ENCODE results near the gene MSRB2. TPM values are rescaled to one million over a fixed set of nuclear protein-coding genes. Genes with fewer than 3 reads are reported as not detected.

The MSRB2 gene
- total RNA-seq, 1 donor from 2014 or later = 15.2 TPM

GRCh38 chr10:23136462-23136861 lies 41.1 kb downstream of the MSRB2 start:
- no peak overlapping the region for H3K4me3 ChIP-seq
- intact Hi-C loops (cut with DNase I) = no loop called here
- no peaks in the 10 kb centered on the region for H3K27me3 ChIP-seq
- H3K9me3 ChIP-seq = no peaks in the 10 kb centered on the region
- no peaks in the 10 kb centered on the region for H3K4me1 ChIP-seq
- no peaks in the 10 kb centered on the region for H3K36me3 ChIP-seq
- H3K27ac ChIP-seq = no peak overlapping the region
- no peak for TF ChIP-seq POLR2A (IDR thresholded peaks at IDR 0.05)
- DNase-seq (ENCODE audit: extremely low spot score in 2 of 2) = no peak

DNA sequence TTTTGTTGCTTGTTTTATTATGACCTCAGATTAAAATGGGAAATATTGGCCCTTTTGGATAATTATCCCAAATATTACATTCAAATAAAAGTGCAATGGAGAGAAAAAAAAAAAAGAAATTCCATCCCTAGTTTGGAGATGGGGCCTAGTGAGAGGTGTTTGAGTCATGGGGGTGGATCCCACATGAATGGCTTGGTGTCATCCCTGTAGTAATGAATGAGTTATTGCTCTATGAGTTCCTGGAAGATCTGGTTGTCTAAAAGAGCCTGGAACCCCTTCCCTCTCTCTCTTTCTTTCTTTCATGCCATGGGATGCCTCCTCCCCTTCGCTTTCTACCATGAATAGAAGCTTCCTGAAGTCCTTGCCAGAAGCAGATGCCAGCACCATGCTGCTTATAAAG lies 44.3 kb downstream of the MSRB2 start:
- intact Hi-C loops (cut with DNase I) = no loop called here
- Histone ChIP-seq H3K4me3 (no peak overlapping the region), H3K27me3 (no peaks in the 10 kb centered on the region), H3K9me3 (no peaks in the 10 kb centered on the region), H3K4me1 (no peaks in the 10 kb centered on the region), H3K27ac (no peak overlapping the region), H3K36me3 (no peaks in the 10 kb centered on the region)
- TF ChIP-seq CTCF (IDR thresholded peaks at IDR 0.05) = no peak
- TF ChIP-seq POLR2AphosphoS5 (IDR thresholded peaks at IDR 0.05; ENCODE audit: insufficient read depth in 1 of 2, low read depth in 1 of 2) = no peak
- TF ChIP-seq POLR2A (IDR thresholded peaks at IDR 0.05) = no peak
- no peak for DNase-seq (ENCODE audit: extremely low spot score in 2 of 2)

DNA sequence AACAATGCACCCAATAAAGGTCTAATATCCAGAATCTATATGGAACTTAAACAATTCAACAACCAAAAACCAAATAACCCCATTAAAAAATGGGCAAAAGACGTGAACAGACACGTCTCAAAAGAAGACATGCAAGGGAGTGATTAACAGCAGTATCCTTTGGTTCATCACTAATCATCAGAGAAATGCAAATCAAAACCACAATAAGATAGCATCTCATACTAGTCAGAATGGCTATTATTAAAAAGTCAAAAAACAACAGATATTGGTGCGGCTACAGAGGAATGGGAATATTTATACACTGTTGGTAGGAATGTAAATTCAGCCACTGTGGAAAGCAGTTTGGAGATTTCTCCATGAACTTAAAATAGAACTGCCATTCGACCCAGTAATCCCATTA lies 46.6 kb downstream of the MSRB2 start:
- DNase-seq (ENCODE audit: extremely low spot score in 2 of 2) = no peak
- intact Hi-C loops (cut with DNase I) = no loop called here
- no peaks in the 10 kb centered on the region for H3K4me1 ChIP-seq
- no peaks in the 10 kb centered on the region for H3K9me3 ChIP-seq
- H3K4me3 ChIP-seq = no peak overlapping the region
- no peaks in the 10 kb centered on the region for H3K27me3 ChIP-seq
- no peak overlapping the region for H3K27ac ChIP-seq
- no peak for TF ChIP-seq POLR2AphosphoS5 (IDR thresholded peaks at IDR 0.05; ENCODE audit: insufficient read depth in 1 of 2, low read depth in 1 of 2)
- TF ChIP-seq POLR2A (IDR thresholded peaks at IDR 0.05) = no peak
- TF ChIP-seq CTCF (IDR thresholded peaks at IDR 0.05) = no peak
- H3K36me3 ChIP-seq = no peaks in the 10 kb centered on the region

DNA sequence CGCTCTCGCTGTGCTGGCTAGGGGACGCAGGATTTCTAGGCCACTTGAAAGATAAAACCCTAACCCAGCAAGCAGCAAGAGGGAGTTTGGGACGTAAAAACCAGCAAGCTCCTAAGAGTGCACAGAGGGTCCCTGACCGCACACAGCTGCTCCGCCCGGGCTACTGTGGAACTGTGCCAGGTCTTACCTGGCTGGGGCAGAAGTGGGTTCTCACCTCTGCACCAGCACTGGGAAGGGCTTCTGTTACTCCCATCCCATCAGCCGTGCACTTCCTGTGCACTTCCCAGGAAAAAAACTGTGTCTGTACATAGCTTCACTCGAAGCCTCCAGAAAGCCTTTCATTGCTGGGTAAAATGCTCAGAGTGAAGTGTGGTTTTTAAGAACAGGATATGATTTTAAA lies 50.9 kb downstream of the MSRB2 start:
- no peak overlapping the region for H3K4me3 ChIP-seq
- no peaks in the 10 kb centered on the region for H3K4me1 ChIP-seq
- intact Hi-C loops (cut with DNase I) = no loop called here
- H3K9me3 ChIP-seq = no peaks in the 10 kb centered on the region
- H3K27me3 ChIP-seq = no peaks in the 10 kb centered on the region
- no peak for DNase-seq (ENCODE audit: extremely low spot score in 2 of 2)
- no peak for TF ChIP-seq POLR2A (IDR thresholded peaks at IDR 0.05)
- H3K27ac ChIP-seq = no peak overlapping the region
- H3K36me3 ChIP-seq = no peaks in the 10 kb centered on the region

GRCh38 chr10:23147035-23147434 lies 51.7 kb downstream of the MSRB2 start:
- TF ChIP-seq CTCF (IDR thresholded peaks at IDR 0.05) (no peak), POLR2A (IDR thresholded peaks at IDR 0.05) (no peak), POLR2AphosphoS5 (IDR thresholded peaks at IDR 0.05; ENCODE audit: insufficient read depth in 1 of 2, low read depth in 1 of 2) (no peak)
- Histone ChIP-seq H3K36me3 (no peaks in the 10 kb centered on the region), H3K4me1 (no peaks in the 10 kb centered on the region), H3K9me3 (no peaks in the 10 kb centered on the region), H3K27ac (no peak overlapping the region), H3K27me3 (no peaks in the 10 kb centered on the region), H3K4me3 (no peak overlapping the region)
- DNase-seq (ENCODE audit: extremely low spot score in 2 of 2) = no peak
- intact Hi-C loops (cut with DNase I) = no loop called here

DNA sequence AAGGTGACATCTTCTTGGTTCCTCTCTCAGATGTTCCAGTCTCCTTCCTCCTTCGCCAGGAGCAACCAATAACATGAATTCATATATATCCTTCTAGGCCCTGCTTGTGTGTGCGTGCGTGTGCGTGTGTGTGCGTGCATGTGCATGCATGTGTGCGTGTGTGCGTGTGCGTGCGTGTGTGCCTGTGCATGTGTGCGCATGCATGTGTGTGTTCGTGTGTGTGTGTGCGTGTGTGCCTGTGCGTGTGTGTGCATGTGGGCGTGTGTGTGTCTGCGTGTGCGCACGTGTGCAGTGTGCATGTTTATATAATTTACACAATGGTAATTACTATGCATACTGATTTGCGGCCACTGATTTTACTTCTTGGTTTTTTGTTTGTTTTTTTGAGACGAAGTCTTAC lies 52.8 kb downstream of the MSRB2 start:
- DNase-seq (ENCODE audit: extremely low spot score in 2 of 2) = no peak
- intact Hi-C loops (cut with DNase I) = no loop called here
- H3K27me3 ChIP-seq = no peaks in the 10 kb centered on the region

More for the DNA sequence above, 52.8 kb downstream of the MSRB2 start:
- Histone ChIP-seq H3K4me3 (no peak overlapping the region), H3K27ac (no peak overlapping the region), H3K4me1 (no peaks in the 10 kb centered on the region), H3K36me3 (no peaks in the 10 kb centered on the region), H3K9me3 (no peaks in the 10 kb centered on the region)
- TF ChIP-seq CTCF (IDR thresholded peaks at IDR 0.05) (no peak), POLR2A (IDR thresholded peaks at IDR 0.05) (no peak), POLR2AphosphoS5 (IDR thresholded peaks at IDR 0.05; ENCODE audit: insufficient read depth in 1 of 2, low read depth in 1 of 2) (no peak)

All from vagina (tissue), 2 donors.